K562 (cell line): ENCODE results near the gene FTH1. TPM values are rescaled to one million over a fixed set of nuclear protein-coding genes. Genes with fewer than 3 reads are reported as not detected.

Experiments
- ELF1 ChIP-seq: fragments of 200-800 bp; sonication (Bioruptor generic); IDR thresholded peaks from 2 replicates; pipeline ENCODE4 v1.6.1; 2016; ENCODE audit warnings: missing genetic modification characterization, missing compliant biosample characterization
- HNRNPK ChIP-seq: fragments of 200-400 bp; formaldehyde crosslinking; IDR thresholded peaks from one replicate; pipeline ENCODE4 v1.6.1; 2018; ENCODE audit warnings: mild to moderate bottlenecking, low read depth, low read length; ENCODE audit not compliant: poor library complexity, severe bottlenecking
- ILK ChIP-seq: fragments of 450-650 bp; IDR thresholded peaks from 2 replicates; pipeline ENCODE4 v1.6.1; 2016; ENCODE audit warnings: missing genetic modification characterization, low read depth, mild to moderate bottlenecking, missing compliant biosample characterization, moderate library complexity, borderline replicate concordance
- MCM3 ChIP-seq: fragments of 450-650 bp; IDR thresholded peaks from 2 replicates; pipeline ENCODE4 v1.6.1; 2016
- MTF1 ChIP-seq: fragments of 250-450 bp; sonication (Bioruptor Pico); IDR thresholded peaks from 2 replicates; pipeline ENCODE4 v1.9.0; 2021; ENCODE audit warnings: moderate library complexity, mild to moderate bottlenecking, inconsistent platforms, borderline replicate concordance
- NR2C1 ChIP-seq, 2 experiments: fragments of 450-650 bp; IDR thresholded peaks; 2 replicates each; pipeline ENCODE4 v1.6.1; 2017; ENCODE audit warnings: mild to moderate bottlenecking in 2 of 2, antibody characterized with exemption in 1 of 2, inconsistent platforms in 1 of 2, missing compliant biosample characterization in 1 of 2, missing genetic modification characterization in 1 of 2
- RBBP5 ChIP-seq: fragments of 200-600 bp; sonication (generic); IDR thresholded peaks from 2 replicates; pipeline ENCODE4 v1.6.1; 2012; ENCODE audit warnings: borderline replicate concordance, mild to moderate bottlenecking, low read length, control low read depth, inconsistent platforms; ENCODE audit not compliant: insufficient read depth, poor library complexity, severe bottlenecking
- SOX6 ChIP-seq: fragments of 450-650 bp; IDR thresholded peaks from 2 replicates; pipeline ENCODE4 v1.6.1; 2014; ENCODE audit warnings: mild to moderate bottlenecking
- SREBF2 ChIP-seq: sonication (generic); formaldehyde crosslinking; IDR thresholded peaks from 2 replicates; pipeline ENCODE4 v1.4.0; 2020; ENCODE audit warnings: mild to moderate bottlenecking, missing genetic modification reagents
- ZNF347 ChIP-seq: fragments of 450-650 bp; formaldehyde crosslinking; IDR thresholded peaks from 2 replicates; pipeline ENCODE4 v1.4.0; 2020; ENCODE audit warnings: low read depth, mild to moderate bottlenecking, moderate library complexity
- polyA plus RNA-seq, 8 experiments: library from polyadenylated mRNA; depleted of rRNA in 4 of 8; stranded (reverse) in 5 of 8; unstranded in 3 of 8; fragments of >200 nt; fragmentation: Nextera tagmentation in 2 of 8; fragmentation: Illumina TruSeq in 1 of 8; extraction: Ambion mirVana in 2 of 8; extraction: Trizol in 1 of 8; gene quantifications; 2 replicates each; pipeline versions ENCODE4 v1.2.1 to v1.2.3, GENCODE V29; 2011 to 2014; ENCODE audit warnings: inconsistent platforms in 1 of 8, missing spikeins in 1 of 8
- total RNA-seq, 7 experiments: library from RNA; depleted of rRNA in 6 of 7; stranded (reverse); fragments of >200 nt in 6 of 7; fragmentation: Illumina TruSeq in 2 of 7; extraction: Trizol in 2 of 7; gene quantifications; 2 replicates each; pipeline versions ENCODE4 v1.2.1 to v1.2.3, GENCODE V29; 2011 to 2021; ENCODE audit warnings: low replicate concordance in 1 of 7
- TF ChIP-seq, protein P1 (sequence below): fragments of 450-650 bp; IDR thresholded peaks from 2 replicates; pipeline ENCODE4 v1.6.1; 2017; ENCODE audit warnings: mild to moderate bottlenecking, moderate library complexity
- TF ChIP-seq, protein P2 (sequence below): sonication (generic); formaldehyde crosslinking; IDR thresholded peaks from 2 replicates; pipeline ENCODE4 v1.8.1; 2022; ENCODE audit warnings: missing genetic modification reagents
- TF ChIP-seq, protein P3 (sequence below): fragments of 250-450 bp; sonication (Bioruptor Pico); IDR thresholded peaks from 2 replicates; pipeline ENCODE4 v1.8.0; 2021; ENCODE audit warnings: mild to moderate bottlenecking, moderate library complexity
- TF ChIP-seq, protein P4 (sequence below), 2 experiments: IDR thresholded peaks in 1 of 2; conservative IDR thresholded peaks in 1 of 2; 2 replicates each; pipeline ENCODE4 v1.6.1; 2016; ENCODE audit warnings: low read depth in 2 of 2, mild to moderate bottlenecking in 1 of 2, missing compliant biosample characterization in 1 of 2, missing genetic modification characterization in 1 of 2, moderate library complexity in 1 of 2
- TF ChIP-seq, protein P5 (sequence below): fragments of 450-650 bp; formaldehyde crosslinking; IDR thresholded peaks from 2 replicates; pipeline ENCODE4 v1.4.0; 2020; ENCODE audit warnings: mild to moderate bottlenecking, moderate library complexity

FTH1 gene
- total and polyA plus RNA-seq, 9 of the 15 experiments (the other 6 are each of a cell fraction or from before 2014, with no cell fraction given), result 370 to 3,146 (median 802) TPM

DNA sequence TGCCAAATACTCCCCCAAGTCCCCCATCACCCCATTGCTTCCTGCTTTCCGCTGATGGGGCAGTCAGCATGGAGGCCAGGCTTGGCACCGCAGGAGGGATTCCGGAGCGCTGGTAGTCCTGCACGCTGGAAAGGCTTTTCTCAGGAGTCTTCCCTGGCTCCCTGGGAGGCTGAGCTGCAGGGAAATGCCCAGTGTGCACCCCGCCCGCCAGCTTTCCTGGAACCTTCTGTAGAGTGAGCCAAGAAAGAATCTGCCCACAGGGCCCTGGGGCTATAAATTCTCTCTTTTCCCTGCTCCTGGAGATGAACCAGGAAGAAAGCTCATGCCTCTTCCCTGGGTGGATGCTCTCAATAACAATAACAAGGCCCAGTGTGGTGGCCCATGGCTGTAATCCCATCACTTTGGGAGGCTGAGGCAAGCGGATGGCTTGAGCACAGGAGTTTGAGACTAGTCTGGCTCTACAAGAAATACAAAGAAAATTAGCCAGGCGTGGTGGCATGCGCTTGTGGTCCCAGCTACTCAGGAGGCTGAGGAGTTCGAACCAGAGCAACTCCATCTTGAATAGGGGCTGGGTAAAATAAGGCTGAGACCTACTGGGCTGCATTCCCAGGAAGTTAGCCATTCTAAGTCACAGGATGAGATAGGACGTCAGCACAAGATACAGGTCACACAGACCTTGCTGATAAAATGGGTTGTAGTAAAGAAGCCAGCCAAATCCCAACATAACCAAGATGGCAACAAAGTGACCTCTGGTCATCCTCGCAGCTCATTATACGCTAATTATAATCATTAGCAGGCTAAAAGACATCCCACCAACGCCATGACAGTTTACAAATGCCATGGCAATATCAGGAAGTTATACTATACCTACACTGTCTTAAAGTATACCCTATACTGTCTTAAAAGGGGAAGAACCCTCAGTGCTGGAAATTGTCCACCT is 46.4 kb upstream of the FTH1 start (continued):
- TF ChIP-seq SREBF2 (CRISPR knock-in tag) (no peak), ELF1 (tag) (no peak), MCM3 (no peak), MTF1 (peak; percentile 73; the same call in 1 of the 2 replicates), NR2C1 (IDR thresholded peaks at IDR 0.05) (no peak), NR2C1 (tag; IDR thresholded peaks at IDR 0.05) (peak; percentile 78), HNRNPK (no peak), ILK (peak; percentile 56; the same call in 1 of the 2 replicates), RBBP5 (no peak), SOX6 (no peak), ZNF347 (CRISPR knock-in tag) (no peak)
- TF ChIP-seq, protein P1, sequence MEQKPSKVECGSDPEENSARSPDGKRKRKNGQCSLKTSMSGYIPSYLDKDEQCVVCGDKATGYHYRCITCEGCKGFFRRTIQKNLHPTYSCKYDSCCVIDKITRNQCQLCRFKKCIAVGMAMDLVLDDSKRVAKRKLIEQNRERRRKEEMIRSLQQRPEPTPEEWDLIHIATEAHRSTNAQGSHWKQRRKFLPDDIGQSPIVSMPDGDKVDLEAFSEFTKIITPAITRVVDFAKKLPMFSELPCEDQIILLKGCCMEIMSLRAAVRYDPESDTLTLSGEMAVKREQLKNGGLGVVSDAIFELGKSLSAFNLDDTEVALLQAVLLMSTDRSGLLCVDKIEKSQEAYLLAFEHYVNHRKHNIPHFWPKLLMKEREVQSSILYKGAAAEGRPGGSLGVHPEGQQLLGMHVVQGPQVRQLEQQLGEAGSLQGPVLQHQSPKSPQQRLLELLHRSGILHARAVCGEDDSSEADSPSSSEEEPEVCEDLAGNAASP, result no peak
- TF ChIP-seq, protein P2, sequence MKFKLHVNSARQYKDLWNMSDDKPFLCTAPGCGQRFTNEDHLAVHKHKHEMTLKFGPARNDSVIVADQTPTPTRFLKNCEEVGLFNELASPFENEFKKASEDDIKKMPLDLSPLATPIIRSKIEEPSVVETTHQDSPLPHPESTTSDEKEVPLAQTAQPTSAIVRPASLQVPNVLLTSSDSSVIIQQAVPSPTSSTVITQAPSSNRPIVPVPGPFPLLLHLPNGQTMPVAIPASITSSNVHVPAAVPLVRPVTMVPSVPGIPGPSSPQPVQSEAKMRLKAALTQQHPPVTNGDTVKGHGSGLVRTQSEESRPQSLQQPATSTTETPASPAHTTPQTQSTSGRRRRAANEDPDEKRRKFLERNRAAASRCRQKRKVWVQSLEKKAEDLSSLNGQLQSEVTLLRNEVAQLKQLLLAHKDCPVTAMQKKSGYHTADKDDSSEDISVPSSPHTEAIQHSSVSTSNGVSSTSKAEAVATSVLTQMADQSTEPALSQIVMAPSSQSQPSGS (CRISPR knock-in tag), result no peak
- TF ChIP-seq, protein P3, sequence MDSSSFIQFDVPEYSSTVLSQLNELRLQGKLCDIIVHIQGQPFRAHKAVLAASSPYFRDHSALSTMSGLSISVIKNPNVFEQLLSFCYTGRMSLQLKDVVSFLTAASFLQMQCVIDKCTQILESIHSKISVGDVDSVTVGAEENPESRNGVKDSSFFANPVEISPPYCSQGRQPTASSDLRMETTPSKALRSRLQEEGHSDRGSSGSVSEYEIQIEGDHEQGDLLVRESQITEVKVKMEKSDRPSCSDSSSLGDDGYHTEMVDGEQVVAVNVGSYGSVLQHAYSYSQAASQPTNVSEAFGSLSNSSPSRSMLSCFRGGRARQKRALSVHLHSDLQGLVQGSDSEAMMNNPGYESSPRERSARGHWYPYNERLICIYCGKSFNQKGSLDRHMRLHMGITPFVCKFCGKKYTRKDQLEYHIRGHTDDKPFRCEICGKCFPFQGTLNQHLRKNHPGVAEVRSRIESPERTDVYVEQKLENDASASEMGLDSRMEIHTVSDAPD, result no peak
- TF ChIP-seq, protein P4, sequence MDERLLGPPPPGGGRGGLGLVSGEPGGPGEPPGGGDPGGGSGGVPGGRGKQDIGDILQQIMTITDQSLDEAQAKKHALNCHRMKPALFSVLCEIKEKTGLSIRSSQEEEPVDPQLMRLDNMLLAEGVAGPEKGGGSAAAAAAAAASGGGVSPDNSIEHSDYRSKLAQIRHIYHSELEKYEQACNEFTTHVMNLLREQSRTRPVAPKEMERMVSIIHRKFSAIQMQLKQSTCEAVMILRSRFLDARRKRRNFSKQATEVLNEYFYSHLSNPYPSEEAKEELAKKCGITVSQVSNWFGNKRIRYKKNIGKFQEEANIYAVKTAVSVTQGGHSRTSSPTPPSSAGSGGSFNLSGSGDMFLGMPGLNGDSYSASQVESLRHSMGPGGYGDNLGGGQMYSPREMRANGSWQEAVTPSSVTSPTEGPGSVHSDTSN (CRISPR knock-in tag; IDR thresholded peaks at IDR 0.05; ENCODE audit: low read depth), result no peak
- TF ChIP-seq, protein P4 (tag; conservative IDR thresholded peaks at IDR 0.05; ENCODE audit: low read depth), result 0 out of 2 replicates have a peak, but pooled peaks have one; percentile 39
- TF ChIP-seq, protein P5, sequence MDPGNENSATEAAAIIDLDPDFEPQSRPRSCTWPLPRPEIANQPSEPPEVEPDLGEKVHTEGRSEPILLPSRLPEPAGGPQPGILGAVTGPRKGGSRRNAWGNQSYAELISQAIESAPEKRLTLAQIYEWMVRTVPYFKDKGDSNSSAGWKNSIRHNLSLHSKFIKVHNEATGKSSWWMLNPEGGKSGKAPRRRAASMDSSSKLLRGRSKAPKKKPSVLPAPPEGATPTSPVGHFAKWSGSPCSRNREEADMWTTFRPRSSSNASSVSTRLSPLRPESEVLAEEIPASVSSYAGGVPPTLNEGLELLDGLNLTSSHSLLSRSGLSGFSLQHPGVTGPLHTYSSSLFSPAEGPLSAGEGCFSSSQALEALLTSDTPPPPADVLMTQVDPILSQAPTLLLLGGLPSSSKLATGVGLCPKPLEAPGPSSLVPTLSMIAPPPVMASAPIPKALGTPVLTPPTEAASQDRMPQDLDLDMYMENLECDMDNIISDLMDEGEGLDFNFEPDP (CRISPR knock-in tag), result peak; percentile 80; the same call in 1 of the 2 replicates
